GM10248 (cell line): ENCODE results near the gene TRAPPC8.

Experiments used
- CTCF ChIA-PET: fragments of 300-600 bp; sonication (Branson Sonifier 250); formaldehyde crosslinking; extraction: SDS; loops from one replicate; lab custom pipeline; 2021; ENCODE audit warnings: antibody characterized with exemption; lab: Yijun Ruan, JAX
- POLR2A ChIA-PET: fragments of 350-650 bp; sonication (Branson Sonifier 250); formaldehyde crosslinking; extraction: SDS; loops from one replicate; lab custom pipeline; 2020; ENCODE audit warnings: antibody characterized with exemption; lab: Yijun Ruan, JAX
- DNase-seq: peaks from one replicate; pipeline ENCODE4 v3.0.0; 2012; ENCODE audit errors: extremely low spot score
- CTCF ChIP-seq: IDR thresholded peaks from 2 replicates; pipeline ENCODE4 v1.5.1; 2012; ENCODE audit warnings: mild to moderate bottlenecking, low read depth; ENCODE audit errors: extremely low read depth, missing control alignments, control extremely low read depth

Gene TRAPPC8

GRCh38 chr18:31783059-31783458 lies 159.9 kb downstream of the TRAPPC8 start:
- ChIA-PET POLR2A (no interaction called here), CTCF (interaction anchor here (1.1 to 1.6 kb wide), 4 partner anchors 32 to 227 kb away, joined by 3 to 5 read pairs (median 3); no protein-coding TSS in a partner anchor)
- TF ChIP-seq CTCF: no peak
- DNase-seq: no peak
